Cardiac muscle cell (in vitro differentiated cells and primary cell): ENCODE results near the gene TMEM120B. TPM values are rescaled to one million over a fixed set of nuclear protein-coding genes. Genes with fewer than 3 reads are reported as not detected.
"Not testable (repeated sequence)": the region's sequence is repeated elsewhere in the genome, so short reads cannot be mapped to it uniquely, and the experiment has no call there.

ENCODE experiments used
- DNase-seq, 2 donors: peaks; one replicate each; pipeline versions ENCODE4 v3.0.0 to v3.0.0-alpha.2; 2010 to 2017; ENCODE audit warnings: low read depth in 1 of 2, low spot score in 1 of 2
- H3K27ac ChIP-seq: fragments of 200-600 bp; sonication (generic); 2 replicates; pipeline ENCODE4 v1.5.1; 2016
- H3K27me3 ChIP-seq: fragments of 200-600 bp; sonication (generic); 2 replicates; pipeline ENCODE4 v1.6.0; 2016; ENCODE audit warnings: control low read depth
- H3K36me3 ChIP-seq: fragments of 200-600 bp; sonication (generic); 2 replicates; pipeline ENCODE4 v1.5.1; 2016; ENCODE audit warnings: control low read depth
- H3K4me1 ChIP-seq: fragments of 200-600 bp; sonication (generic); 2 replicates; pipeline ENCODE4 v1.8.1; 2017; ENCODE audit warnings: low read depth, mild to moderate bottlenecking, mixed run types
- H3K4me3 ChIP-seq: fragments of 200-600 bp; sonication (generic); 2 replicates; pipeline ENCODE4 v1.5.1; 2016; ENCODE audit warnings: mild to moderate bottlenecking
- H3K9me3 ChIP-seq: fragments of 200-600 bp; sonication (generic); 2 replicates; pipeline ENCODE4 v1.5.1; 2017; ENCODE audit warnings: low read depth, mild to moderate bottlenecking, control low read depth
- polyA plus RNA-seq: library from polyadenylated mRNA; unstranded; fragments of >200 nt; fragmentation: Nextera tagmentation; extraction: Ambion mirVana; gene quantifications from 2 replicates; pipeline ENCODE4 v1.2.1, GENCODE V29; 2016
- total RNA-seq: library from RNA; depleted of rRNA; stranded (reverse); fragments of >200 nt; gene quantifications from 2 replicates; pipeline ENCODE4 v1.2.3, GENCODE V29; 2016
- TF ChIP-seq, protein P1 (sequence below): IDR thresholded peaks from 2 replicates; pipeline ENCODE4 v1.5.1; 2012; ENCODE audit warnings: low read depth, mild to moderate bottlenecking, low read length

TMEM120B gene
- total and polyA plus RNA-seq, 2 experiments from 2014 or later = 19.7 to 30.7 TPM

DNA sequence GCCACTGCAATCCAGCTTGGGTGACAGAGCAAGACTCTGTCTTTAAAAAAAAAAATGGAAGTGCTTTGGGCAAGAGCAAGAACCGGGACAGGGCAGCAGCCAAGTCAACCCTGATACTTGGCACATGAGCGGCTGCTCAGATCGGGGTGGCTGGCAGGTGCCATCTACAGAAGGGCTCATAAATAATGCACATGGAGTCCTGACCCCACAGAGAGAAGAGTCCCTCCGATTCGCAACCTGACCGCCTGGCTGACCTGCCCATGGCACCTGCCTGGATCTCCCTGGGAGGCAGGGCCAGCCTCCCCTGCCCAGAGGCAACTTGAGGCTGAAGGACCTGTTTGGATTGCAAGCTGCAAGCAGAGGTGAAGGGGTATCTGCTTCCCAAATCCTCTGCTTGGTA, 9.6 kb upstream of the TMEM120B start:
- H3K27ac ChIP-seq = no peak overlapping the region
- H3K36me3 ChIP-seq = no peaks in the 10 kb centered on the region
- no peaks in the 10 kb centered on the region for H3K27me3 ChIP-seq
- H3K4me3 ChIP-seq = no peak overlapping the region
- TF ChIP-seq, protein P1, sequence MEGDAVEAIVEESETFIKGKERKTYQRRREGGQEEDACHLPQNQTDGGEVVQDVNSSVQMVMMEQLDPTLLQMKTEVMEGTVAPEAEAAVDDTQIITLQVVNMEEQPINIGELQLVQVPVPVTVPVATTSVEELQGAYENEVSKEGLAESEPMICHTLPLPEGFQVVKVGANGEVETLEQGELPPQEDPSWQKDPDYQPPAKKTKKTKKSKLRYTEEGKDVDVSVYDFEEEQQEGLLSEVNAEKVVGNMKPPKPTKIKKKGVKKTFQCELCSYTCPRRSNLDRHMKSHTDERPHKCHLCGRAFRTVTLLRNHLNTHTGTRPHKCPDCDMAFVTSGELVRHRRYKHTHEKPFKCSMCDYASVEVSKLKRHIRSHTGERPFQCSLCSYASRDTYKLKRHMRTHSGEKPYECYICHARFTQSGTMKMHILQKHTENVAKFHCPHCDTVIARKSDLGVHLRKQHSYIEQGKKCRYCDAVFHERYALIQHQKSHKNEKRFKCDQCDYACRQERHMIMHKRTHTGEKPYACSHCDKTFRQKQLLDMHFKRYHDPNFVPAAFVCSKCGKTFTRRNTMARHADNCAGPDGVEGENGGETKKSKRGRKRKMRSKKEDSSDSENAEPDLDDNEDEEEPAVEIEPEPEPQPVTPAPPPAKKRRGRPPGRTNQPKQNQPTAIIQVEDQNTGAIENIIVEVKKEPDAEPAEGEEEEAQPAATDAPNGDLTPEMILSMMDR = no peak
- H3K4me1 ChIP-seq = peaks cover 3% of the 10 kb centered on the region
- H3K9me3 ChIP-seq = no peaks in the 10 kb centered on the region
- no peak for DNase-seq

DNA sequence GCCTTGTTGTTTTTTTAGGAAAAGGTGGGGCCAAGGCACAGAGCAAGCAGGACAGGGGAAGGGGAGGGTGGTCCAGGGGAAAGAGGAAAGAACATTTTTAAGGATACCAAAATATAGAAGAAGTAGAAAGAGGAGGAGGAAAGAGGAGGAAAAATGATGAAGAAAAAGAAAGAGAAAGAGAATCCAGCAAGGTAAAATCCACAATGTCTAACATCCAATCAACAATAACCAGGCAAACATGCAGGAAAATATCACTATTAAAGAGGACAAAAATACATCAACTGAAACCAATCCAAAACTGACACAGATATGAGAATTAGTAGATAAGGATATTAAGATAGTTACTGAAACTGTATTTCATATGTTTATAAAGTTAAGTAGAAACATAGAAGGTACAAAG, 7.0 kb upstream of the TMEM120B start:
- TF ChIP-seq, protein P1 = no peak
- Histone ChIP-seq H3K4me1 (peaks cover 7% of the 10 kb centered on the region), H3K27me3 (no peaks in the 10 kb centered on the region), H3K27ac (no peak overlapping the region), H3K4me3 (no peak overlapping the region), H3K36me3 (no peaks in the 10 kb centered on the region), H3K9me3 (no peaks in the 10 kb centered on the region)
- no peak for DNase-seq

DNA sequence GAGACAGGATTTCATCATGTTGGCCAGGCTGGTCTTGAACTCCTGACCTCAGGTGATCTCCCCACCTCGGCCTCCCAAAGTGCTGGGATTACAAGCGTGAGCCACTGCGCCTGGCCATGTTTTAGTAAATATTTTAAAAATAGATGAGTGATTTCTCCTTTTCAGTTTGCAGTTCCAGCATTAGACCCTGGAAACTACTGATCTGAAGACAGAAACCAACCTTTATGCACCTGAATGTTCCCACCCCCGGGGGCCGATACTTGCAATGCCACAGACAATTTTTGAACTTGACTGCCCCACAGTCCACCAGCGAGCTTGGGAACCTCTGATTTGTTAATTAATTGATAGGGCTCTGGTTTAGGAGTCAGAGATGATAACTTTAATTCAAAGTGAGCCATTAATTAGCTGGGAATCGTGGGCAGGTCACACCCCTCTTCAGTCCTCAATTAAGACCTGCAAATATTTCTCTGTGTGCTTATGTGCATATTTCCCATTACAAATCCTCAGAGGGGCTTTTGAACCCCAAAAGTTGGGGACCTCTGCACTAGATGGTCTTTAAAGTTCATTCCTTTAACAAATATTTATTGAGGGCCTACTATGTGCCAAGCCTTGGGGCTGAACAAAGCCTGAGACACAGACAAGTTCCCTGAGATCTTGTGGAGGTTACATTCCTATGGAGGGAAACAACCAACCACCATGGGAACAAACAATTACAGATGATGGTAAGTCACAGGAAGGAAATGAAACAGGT, 4.1 kb upstream of the TMEM120B start:
- Histone ChIP-seq H3K36me3 (no peaks in the 10 kb centered on the region), H3K4me1 (peaks cover 10% of the 10 kb centered on the region), H3K9me3 (no peaks in the 10 kb centered on the region), H3K4me3 (no peak overlapping the region), H3K27ac (no peak overlapping the region), H3K27me3 (no peaks in the 10 kb centered on the region)
- TF ChIP-seq, protein P1 = no peak
- DNase-seq = no peak

DNA sequence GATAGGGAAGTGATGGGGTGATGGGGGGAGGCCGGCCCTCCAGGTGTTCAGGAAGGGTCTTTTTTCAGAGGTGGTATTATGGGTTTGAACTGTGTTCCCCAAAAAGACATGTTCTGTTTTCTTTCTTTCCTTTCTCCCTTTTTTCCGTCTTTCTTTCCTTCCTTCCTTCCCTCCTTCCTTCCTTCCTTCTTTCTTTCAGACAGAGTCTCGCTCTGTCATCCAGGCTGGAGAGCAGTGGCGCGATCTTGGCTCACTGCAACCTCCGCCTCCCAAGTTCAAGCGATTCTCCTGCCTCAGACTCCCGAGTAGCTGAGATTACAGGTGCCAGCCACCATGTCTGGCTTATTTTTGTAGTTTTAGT, 3.5 kb upstream of the TMEM120B start:
- H3K36me3 ChIP-seq, H3K4me3 ChIP-seq, H3K27me3 ChIP-seq, DNase-seq, H3K9me3 ChIP-seq: not testable (repeated sequence)
- Histone ChIP-seq H3K4me1 (peaks cover 10% of the 10 kb centered on the region), H3K27ac (peak overlapping the region; percentile 88)

DNA sequence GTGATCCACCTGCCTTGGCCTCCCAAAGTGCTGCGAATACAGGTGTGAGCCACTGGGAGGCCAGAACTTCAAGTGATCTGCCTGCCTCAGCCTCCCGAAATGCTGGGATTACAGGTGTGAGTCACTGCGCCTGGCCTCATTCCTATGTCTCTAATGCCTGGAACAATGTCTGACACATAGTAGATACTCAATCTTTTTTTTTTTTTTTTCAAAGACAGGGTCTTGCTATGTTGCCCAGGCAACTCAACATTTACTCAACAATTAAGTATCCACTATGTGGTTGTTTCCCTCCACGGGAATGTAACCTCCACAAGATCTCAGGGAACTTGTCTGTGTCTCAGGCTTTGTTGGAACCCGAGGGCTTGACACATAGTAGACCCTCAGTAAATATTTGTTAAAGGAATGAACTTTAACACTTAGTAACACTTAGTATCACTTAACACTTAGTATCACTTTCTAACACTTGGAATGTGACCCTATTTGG, 3.0 kb upstream of the TMEM120B start:
- no peaks in the 10 kb centered on the region for H3K9me3 ChIP-seq
- DNase-seq = peak in 1 of 2 donors; percentile 27
- no peaks in the 10 kb centered on the region for H3K27me3 ChIP-seq
- no peak overlapping the region for H3K4me3 ChIP-seq
- TF ChIP-seq, protein P1 = no peak
- peak overlapping the region; percentile 88 for H3K27ac ChIP-seq
- no peaks in the 10 kb centered on the region for H3K36me3 ChIP-seq
- H3K4me1 ChIP-seq = peaks cover 10% of the 10 kb centered on the region

DNA sequence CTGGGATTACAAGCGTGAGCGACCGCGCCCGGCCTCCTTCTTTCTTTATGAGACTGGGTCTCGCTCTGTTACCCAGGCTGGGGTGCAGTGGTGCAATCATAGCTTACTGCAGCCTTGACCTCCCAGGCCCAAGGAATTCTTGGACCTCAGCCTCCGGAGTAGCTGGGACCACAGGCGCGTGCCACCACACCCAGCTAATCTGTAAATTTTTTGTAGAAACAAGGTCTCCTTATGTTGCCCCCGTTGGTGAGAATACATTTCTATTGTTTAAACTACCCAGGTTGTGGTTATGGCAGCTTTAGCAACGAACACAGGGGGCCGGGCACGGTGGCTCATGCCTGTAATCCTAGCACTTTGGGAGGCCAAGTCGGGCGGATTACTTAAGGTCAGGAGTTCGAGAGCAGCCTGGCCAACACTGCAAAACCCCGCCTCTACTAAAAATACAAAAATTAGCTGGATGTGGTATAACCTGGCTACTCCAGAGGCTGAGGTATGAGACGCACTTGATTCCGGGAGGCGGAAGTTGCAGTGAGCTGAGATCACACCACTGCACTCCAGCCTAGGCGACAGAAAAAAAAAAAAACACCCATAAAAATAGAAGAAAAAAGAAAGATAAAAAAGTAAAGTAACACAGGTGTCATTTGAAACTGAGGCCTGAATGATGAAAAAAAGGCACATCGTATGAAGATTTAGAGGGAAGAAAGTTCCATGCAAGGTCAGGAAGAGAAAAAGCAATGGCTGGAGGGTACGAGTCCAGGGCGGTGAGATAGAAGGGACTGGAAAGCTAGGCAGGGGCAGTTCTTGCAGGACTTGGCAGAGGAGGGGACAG, 977 bp upstream of the TMEM120B start:
- Histone ChIP-seq H3K36me3 (no peaks in the 10 kb centered on the region), H3K9me3 (no peaks in the 10 kb centered on the region), H3K27ac (peak overlapping the region; percentile 88), H3K4me1 (peaks cover 10% of the 10 kb centered on the region), H3K4me3 (peak overlapping the region; percentile 96), H3K27me3 (no peaks in the 10 kb centered on the region)
- peak in 1 of 2 donors; percentile 37 for DNase-seq
- TF ChIP-seq, protein P1 = no peak
